HEK293T (cell line): ENCODE data around the gene ASPSCR1.

Experiments used
- CTCF ChIA-PET: fragments of 350-600 bp; formaldehyde crosslinking; extraction: SDS; loops from one replicate; lab custom pipeline; 2021; ENCODE audit warnings: antibody characterized with exemption, inconsistent platforms; lab: Yijun Ruan, JAX
- POLR2A ChIA-PET: fragments of 350-600 bp; formaldehyde crosslinking; extraction: SDS; loops from one replicate; lab custom pipeline; 2020; ENCODE audit warnings: antibody characterized with exemption, inconsistent platforms; lab: Yijun Ruan, JAX
- DNase-seq: peaks from one replicate; pipeline ENCODE4 v3.0.0; 2012; ENCODE audit warnings: mixed read lengths; ENCODE audit errors: extremely low spot score
- ARNT ChIP-seq: fragments of 450-650 bp; IDR thresholded peaks from 2 replicates; pipeline ENCODE4 v1.6.1; 2017; ENCODE audit warnings: mild to moderate bottlenecking
- BHLHE40 ChIP-seq: fragments of 450-650 bp; IDR thresholded peaks from 2 replicates; pipeline ENCODE4 v1.6.1; 2016; ENCODE audit warnings: mild to moderate bottlenecking, moderate library complexity, borderline replicate concordance
- CTBP1 ChIP-seq: fragments of 450-650 bp; IDR thresholded peaks from 2 replicates; pipeline ENCODE4 v1.6.1; 2016; ENCODE audit warnings: borderline replicate concordance
- ELF4 ChIP-seq: fragments of 450-650 bp; IDR thresholded peaks from 2 replicates; pipeline ENCODE4 v1.6.1; 2017; ENCODE audit warnings: antibody characterized with exemption
- FOXA1 ChIP-seq: fragments of 450-650 bp; IDR thresholded peaks from 2 replicates; pipeline ENCODE4 v1.6.1; 2016; ENCODE audit warnings: mild to moderate bottlenecking
- FOXK2 ChIP-seq: fragments of 450-650 bp; IDR thresholded peaks from 2 replicates; pipeline ENCODE4 v1.6.1; 2016; ENCODE audit warnings: mild to moderate bottlenecking
- FOXM1 ChIP-seq: fragments of 450-650 bp; IDR thresholded peaks from 2 replicates; pipeline ENCODE4 v1.6.1; 2017; ENCODE audit warnings: mild to moderate bottlenecking, borderline replicate concordance
- HDGF ChIP-seq: fragments of 450-650 bp; IDR thresholded peaks from 2 replicates; pipeline ENCODE4 v1.6.1; 2017; ENCODE audit warnings: antibody characterized with exemption, borderline replicate concordance
- L3MBTL2 ChIP-seq: fragments of 450-650 bp; conservative IDR thresholded peaks from 2 replicates; pipeline ENCODE4 v1.6.1; 2016; ENCODE audit warnings: mild to moderate bottlenecking
- LEF1 ChIP-seq: fragments of 450-650 bp; IDR thresholded peaks from 2 replicates; pipeline ENCODE4 v1.6.1; 2017; ENCODE audit warnings: mild to moderate bottlenecking, borderline replicate concordance
- NFRKB ChIP-seq: fragments of 450-650 bp; IDR thresholded peaks from 2 replicates; pipeline ENCODE4 v1.6.1; 2016; ENCODE audit warnings: mild to moderate bottlenecking, moderate library complexity
- PKNOX1 ChIP-seq: fragments of 450-650 bp; IDR thresholded peaks from 2 replicates; pipeline ENCODE4 v1.6.1; 2016
- SP1 ChIP-seq: fragments of 450-650 bp; IDR thresholded peaks from 2 replicates; pipeline ENCODE4 v1.6.1; 2017
- SUZ12 ChIP-seq: fragments of 450-650 bp; IDR thresholded peaks from 2 replicates; pipeline ENCODE4 v1.6.1; 2016; ENCODE audit warnings: mild to moderate bottlenecking
- TARDBP ChIP-seq: fragments of 450-650 bp; IDR thresholded peaks from 2 replicates; pipeline ENCODE4 v1.6.1; 2016
- ZNF384 ChIP-seq: fragments of 450-650 bp; IDR thresholded peaks from 2 replicates; pipeline ENCODE4 v1.6.1; 2016

ASPSCR1 gene

GRCh38 chr17:82009413-82009812, 32.0 kb downstream of the ASPSCR1 start:
- ChIA-PET POLR2A (interaction anchor here (1.1 to 1.3 kb wide), 2 partner anchors 13 to 89 kb away, joined by 3 to 4 read pairs; partner anchors contain the start of genes CENPX and LRRC45), CTCF (interaction anchor here (0.7 to 2.0 kb wide), 2 partner anchors 10 to 50 kb away, joined by 4 to 6 read pairs; no protein-coding TSS in a partner anchor)
- TF ChIP-seq PKNOX1 (no peak), SP1 (no peak), ARNT (no peak), BHLHE40 (no peak), CTBP1 (no peak), HDGF (no peak), FOXK2 (no peak), FOXM1 (no peak), NFRKB (no peak), SUZ12 (no peak), L3MBTL2 (no peak), ZNF384 (no peak), TARDBP (no peak), FOXA1 (no peak)
- no peak for DNase-seq

- DNase-seq: no peak
- ChIA-PET CTCF (no interaction called here), POLR2A (interaction anchor here (1.3 kb wide), 1 partner anchor 12 kb away, joined by 4 read pairs; the partner anchor contains the start of genes CENPX and LRRC45)
- no peak for TF ChIP-seq FOXM1
- no peak for TF ChIP-seq ZNF384
- TF ChIP-seq ARNT: no peak
- TF ChIP-seq FOXK2: no peak
- TF ChIP-seq L3MBTL2: no peak
- no peak for TF ChIP-seq ELF4
- TF ChIP-seq BHLHE40: no peak
- TF ChIP-seq SP1: no peak
- TF ChIP-seq LEF1: no peak
- TF ChIP-seq NFRKB: no peak
- TF ChIP-seq SUZ12: no peak
- no peak for TF ChIP-seq TARDBP
- no peak for TF ChIP-seq PKNOX1
- no peak for TF ChIP-seq CTBP1
- TF ChIP-seq HDGF: no peak
- TF ChIP-seq FOXA1: no peak
These were observed 33.4 kb downstream of the ASPSCR1 start for GRCh38 chr17:82010575-82011525.

- DNase-seq: no peak
- POLR2A ChIA-PET: no interaction called here
- no peak for TF ChIP-seq FOXM1
- no peak for TF ChIP-seq L3MBTL2
- no peak for TF ChIP-seq SP1
- TF ChIP-seq NFRKB: no peak
- TF ChIP-seq ARNT: no peak
- no peak for TF ChIP-seq TARDBP
- TF ChIP-seq CTBP1: no peak
- TF ChIP-seq HDGF: no peak
- TF ChIP-seq BHLHE40: no peak
- TF ChIP-seq ZNF384: no peak
- no peak for TF ChIP-seq PKNOX1
- no peak for TF ChIP-seq ELF4
- no peak for TF ChIP-seq SUZ12
- TF ChIP-seq FOXA1: no peak
- TF ChIP-seq FOXK2: no peak
- no peak for TF ChIP-seq LEF1
- CTCF ChIA-PET: no interaction called here
These were observed 34.3 kb downstream of the ASPSCR1 start for GRCh38 chr17:82011617-82012187.

- ChIA-PET CTCF (no interaction called here), POLR2A (interaction anchor here (1.5 kb wide), 1 partner anchor 11 kb away, joined by 4 read pairs; the partner anchor contains the start of genes CENPX and LRRC45)
- TF ChIP-seq NFRKB (no peak), BHLHE40 (no peak), ELF4 (no peak), HDGF (no peak), L3MBTL2 (no peak), PKNOX1 (no peak), CTBP1 (no peak), FOXK2 (no peak), FOXM1 (no peak), FOXA1 (no peak), SP1 (no peak), LEF1 (no peak), ZNF384 (no peak), TARDBP (no peak), SUZ12 (no peak), ARNT (no peak)
- DNase-seq: no peak
These were observed 34.8 kb downstream of the ASPSCR1 start for GRCh38 chr17:82012261-82012639.
